ENCODE data around the gene NINJ1.
A peak's percentile ranks its signal among the peaks of the same experiment; 100 is the strongest.

The NINJ1 gene

GRCh38 chr9:93159601-93160471 lies 25.8 kb upstream of the NINJ1 start:
- peak; percentile 85 to 88 for DNase-seq

- DNase-seq: peak; percentile 69 to 77
Measured at GRCh38 chr9:93156475-93157008, 22.5 kb upstream of the NINJ1 start.

- no peak for DNase-seq
Measured at GRCh38 chr9:93155716-93156474, 21.8 kb upstream of the NINJ1 start.

- peak; percentile 72 to 73 for DNase-seq
Measured at GRCh38 chr9:93154293-93154903, 20.3 kb upstream of the NINJ1 start.

GRCh38 chr9:93151097-93151784 lies 17.2 kb upstream of the NINJ1 start:
- no peak for DNase-seq

- no peak for DNase-seq
Measured at GRCh38 chr9:93149361-93149760, 15.3 kb upstream of the NINJ1 start.

GRCh38 chr9:93148721-93149120 lies 14.7 kb upstream of the NINJ1 start:
- DNase-seq: no peak

GRCh38 chr9:93147632-93148031 lies 13.6 kb upstream of the NINJ1 start:
- DNase-seq: no peak

- peak; percentile 56 to 66 for DNase-seq
Measured at GRCh38 chr9:93146696-93147095, 12.6 kb upstream of the NINJ1 start.

GRCh38 chr9:93143830-93144530 lies 9.9 kb upstream of the NINJ1 start:
- peak; percentile 61 to 62 for DNase-seq

- DNase-seq: no peak
Measured at GRCh38 chr9:93141771-93142483, 7.9 kb upstream of the NINJ1 start.

- no peak for DNase-seq
Measured at GRCh38 chr9:93139365-93140182, 5.5 kb upstream of the NINJ1 start.

GRCh38 chr9:93138171-93138764 lies 4.2 kb upstream of the NINJ1 start:
- no peak for DNase-seq

GRCh38 chr9:93137362-93137761 lies 3.3 kb upstream of the NINJ1 start:
- DNase-seq: no peak

GRCh38 chr9:93136011-93136440 lies 2.0 kb upstream of the NINJ1 start:
- no peak for DNase-seq

GRCh38 chr9:93134740-93135444 lies 841 bp upstream of the NINJ1 start:
- no peak for DNase-seq

GRCh38 chr9:93133681-93134014 lies 403 bp downstream of the NINJ1 start:
- peak; percentile 75 to 76 for DNase-seq

- DNase-seq: no peak
Measured at GRCh38 chr9:93132946-93133680, 938 bp downstream of the NINJ1 start.
